NT2/D1 (cell line): Measurements from ENCODE around the gene FARS2.

Experiments
- DNase-seq: peaks from one replicate; pipeline ENCODE4 v3.0.0-alpha.2; 2011; ENCODE audit warnings: low read depth, low spot score
- H3K27me3 ChIP-seq: 2 replicates; pipeline ENCODE4 v1.6.0; 2011; ENCODE audit warnings: mild to moderate bottlenecking; ENCODE audit not compliant: insufficient read length, insufficient read depth
- H3K36me3 ChIP-seq: 2 replicates; pipeline ENCODE4 v1.6.1; 2011; ENCODE audit warnings: mild to moderate bottlenecking, low read length, mixed read lengths; ENCODE audit not compliant: insufficient read depth, insufficient read length
- H3K4me1 ChIP-seq: 2 replicates; pipeline ENCODE4 v1.5.1; 2011; ENCODE audit not compliant: insufficient read depth, insufficient read length
- H3K4me3 ChIP-seq: 2 replicates; pipeline ENCODE4 v1.5.1; 2011; ENCODE audit warnings: low read depth; ENCODE audit not compliant: insufficient read length
- H3K9ac ChIP-seq: 2 replicates; pipeline ENCODE4 v1.6.0; 2011; ENCODE audit warnings: low read depth; ENCODE audit not compliant: insufficient read length
- H3K9me3 ChIP-seq: 2 replicates; pipeline ENCODE4 v1.5.1; 2011; ENCODE audit warnings: mild to moderate bottlenecking, low read length; ENCODE audit not compliant: insufficient read depth
- SUZ12 ChIP-seq: IDR thresholded peaks from 2 replicates; pipeline ENCODE4 v1.6.1; 2011; ENCODE audit not compliant: insufficient read length, insufficient read depth; ENCODE audit errors: extremely low read depth
- YY1 ChIP-seq: IDR thresholded peaks from 2 replicates; pipeline ENCODE4 v1.6.1; 2011; ENCODE audit not compliant: insufficient read length, insufficient read depth
- ZNF274 ChIP-seq: IDR thresholded peaks from 2 replicates; pipeline ENCODE4 v1.6.1; 2011; ENCODE audit warnings: mild to moderate bottlenecking, low read depth, low read length

Gene FARS2

GRCh38 chr6:5405976-5406375, 144.7 kb downstream of the FARS2 start:
- Histone ChIP-seq H3K9me3 (no peaks in the 10 kb centered on the region), H3K36me3 (no peaks in the 10 kb centered on the region), H3K4me1 (no peaks in the 10 kb centered on the region), H3K27me3 (no peaks in the 10 kb centered on the region), H3K4me3 (no peak overlapping the region), H3K9ac (no peak overlapping the region)
- TF ChIP-seq SUZ12, result no peak
- TF ChIP-seq YY1, result no peak
- no peak for TF ChIP-seq ZNF274
- DNase-seq, result no peak

DNA sequence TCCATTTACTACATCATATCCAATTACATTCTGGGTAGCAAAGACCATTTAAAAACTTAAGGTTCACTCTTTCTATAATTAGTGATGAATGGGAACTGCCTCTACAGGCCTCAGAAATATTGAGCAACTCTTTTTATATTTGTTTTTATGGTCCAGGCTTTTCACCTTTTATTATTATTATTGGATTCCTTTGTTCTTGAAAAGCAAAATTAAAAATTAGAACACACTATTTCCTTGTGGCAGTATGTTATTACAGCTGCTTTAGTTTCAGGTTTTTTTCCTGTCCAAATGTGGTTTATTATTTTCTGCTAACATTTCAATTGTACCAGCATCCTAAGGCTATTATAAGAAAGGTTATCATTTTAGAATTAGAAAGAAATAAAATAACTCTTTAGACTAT, 150.1 kb downstream of the FARS2 start:
- DNase-seq, result no peak
- TF ChIP-seq SUZ12, result no peak
- TF ChIP-seq ZNF274, result no peak
- no peak for TF ChIP-seq YY1
- H3K4me1 ChIP-seq, result no peaks in the 10 kb centered on the region
- H3K36me3 ChIP-seq, result no peaks in the 10 kb centered on the region
- no peaks in the 10 kb centered on the region for H3K9me3 ChIP-seq
- no peaks in the 10 kb centered on the region for H3K27me3 ChIP-seq
- H3K4me3 ChIP-seq, result no peak overlapping the region
- no peak overlapping the region for H3K9ac ChIP-seq

- no peaks in the 10 kb centered on the region for H3K36me3 ChIP-seq
- no peak overlapping the region for H3K9ac ChIP-seq
- no peak overlapping the region for H3K4me3 ChIP-seq
- no peaks in the 10 kb centered on the region for H3K9me3 ChIP-seq
- TF ChIP-seq YY1 (no peak), ZNF274 (no peak), SUZ12 (no peak)
- no peak for DNase-seq
- H3K27me3 ChIP-seq, result no peaks in the 10 kb centered on the region
- no peaks in the 10 kb centered on the region for H3K4me1 ChIP-seq
These were observed 150.7 kb downstream of the FARS2 start for GRCh38 chr6:5412017-5412416.

- H3K9ac ChIP-seq, result no peak overlapping the region
- TF ChIP-seq YY1 (no peak), SUZ12 (no peak), ZNF274 (no peak)
- H3K27me3 ChIP-seq, result no peaks in the 10 kb centered on the region
- no peaks in the 10 kb centered on the region for H3K4me1 ChIP-seq
- no peaks in the 10 kb centered on the region for H3K9me3 ChIP-seq
- no peak overlapping the region for H3K4me3 ChIP-seq
- no peaks in the 10 kb centered on the region for H3K36me3 ChIP-seq
- DNase-seq, result no peak
These were observed 151.3 kb downstream of the FARS2 start for GRCh38 chr6:5412663-5413062.

- no peak for DNase-seq
- Histone ChIP-seq H3K4me1 (no peaks in the 10 kb centered on the region), H3K9ac (no peak overlapping the region), H3K27me3 (no peaks in the 10 kb centered on the region), H3K4me3 (no peak overlapping the region), H3K9me3 (no peaks in the 10 kb centered on the region; the same call in 1 of the 2 replicates), H3K36me3 (no peaks in the 10 kb centered on the region)
- no peak for TF ChIP-seq ZNF274
- no peak for TF ChIP-seq YY1
- TF ChIP-seq SUZ12, result no peak
These were observed 154.9 kb downstream of the FARS2 start for GRCh38 chr6:5416250-5416649.

DNA sequence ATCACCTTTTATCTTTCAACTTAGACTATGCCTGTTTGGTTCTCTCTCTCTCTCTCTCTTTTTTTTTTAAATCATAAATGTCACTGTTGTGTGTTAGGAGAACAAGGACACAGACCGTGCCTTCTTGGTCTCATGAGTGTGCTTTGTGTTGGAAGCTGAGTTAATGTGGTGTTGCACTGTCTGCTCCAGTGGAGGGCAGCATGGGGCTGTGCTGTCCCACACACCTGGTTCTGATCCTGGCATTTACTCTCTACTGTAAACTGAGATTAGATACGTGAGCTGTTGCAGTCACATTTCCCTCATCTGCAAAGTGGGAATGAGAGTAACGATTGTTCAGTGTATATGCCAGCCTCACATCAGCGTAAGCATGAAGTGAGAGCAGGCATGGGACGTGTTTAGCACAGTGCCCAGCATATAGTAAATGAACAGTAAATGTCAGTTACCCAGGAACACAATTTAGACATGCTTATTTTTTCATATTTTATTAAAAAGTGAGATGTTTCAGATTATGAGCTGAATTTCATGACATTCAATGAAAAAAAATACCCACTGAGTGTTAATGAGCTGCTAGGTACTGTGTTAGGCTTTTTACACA, 161.1 kb downstream of the FARS2 start:
- H3K36me3 ChIP-seq, result no peaks in the 10 kb centered on the region
- TF ChIP-seq ZNF274 (no peak), YY1 (no peak), SUZ12 (no peak)
- DNase-seq, result no peak
- H3K9me3 ChIP-seq, result no peaks in the 10 kb centered on the region; the same call in 1 of the 2 replicates
- H3K4me3 ChIP-seq, result no peak overlapping the region
- no peaks in the 10 kb centered on the region for H3K27me3 ChIP-seq
- H3K4me1 ChIP-seq, result no peaks in the 10 kb centered on the region
- no peak overlapping the region for H3K9ac ChIP-seq

DNA sequence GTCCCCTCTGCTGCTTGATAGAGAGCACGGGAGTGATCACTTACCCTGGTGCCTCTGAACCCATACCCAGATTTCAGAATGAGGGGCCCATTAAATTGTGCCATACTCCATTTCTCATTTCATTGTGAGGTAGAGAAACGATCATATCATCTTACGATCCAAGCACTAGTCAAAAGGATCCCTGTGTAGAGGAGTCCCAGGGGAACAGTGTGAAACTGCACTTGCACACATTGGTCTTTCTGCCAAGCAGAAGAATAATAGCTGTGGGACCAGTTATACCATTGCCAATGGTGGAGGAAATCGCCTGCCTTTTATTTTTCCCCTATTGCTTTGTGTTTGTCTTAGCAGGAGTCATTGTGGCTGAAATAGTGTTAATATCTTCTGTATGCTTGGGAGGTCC, 161.9 kb downstream of the FARS2 start:
- no peak for TF ChIP-seq SUZ12
- no peak for TF ChIP-seq YY1
- no peak for TF ChIP-seq ZNF274
- no peak overlapping the region for H3K9ac ChIP-seq
- no peaks in the 10 kb centered on the region for H3K27me3 ChIP-seq
- no peak for DNase-seq
- no peaks in the 10 kb centered on the region for H3K36me3 ChIP-seq
- no peaks in the 10 kb centered on the region for H3K4me1 ChIP-seq
- no peaks in the 10 kb centered on the region; the same call in 1 of the 2 replicates for H3K9me3 ChIP-seq
- H3K4me3 ChIP-seq, result no peak overlapping the region
